IPS DF 4.7 (cell line): Measurements from ENCODE around the gene DENND1C.
A peak's percentile ranks its signal among the peaks of the same experiment; 100 is the strongest.

Experiments used
- DNase-seq: peaks from one replicate; pipeline ENCODE4 v3.0.0-alpha.2; 2013; ENCODE audit warnings: low spot score; ENCODE audit errors: extremely low read depth

DENND1C gene

GRCh38 chr19:6480848-6481415, 655 bp downstream of the DENND1C start:
- no peak for DNase-seq

GRCh38 chr19:6479836-6480398, 1.7 kb downstream of the DENND1C start:
- DNase-seq: no peak

- no peak for DNase-seq
These were observed 2.8 kb downstream of the DENND1C start for GRCh38 chr19:6478815-6479214.

GRCh38 chr19:6476896-6477431, 4.6 kb downstream of the DENND1C start:
- no peak for DNase-seq

- DNase-seq: peak; percentile 78
These were observed 5.3 kb downstream of the DENND1C start for GRCh38 chr19:6476155-6476895.

- DNase-seq: no peak
These were observed 6.1 kb downstream of the DENND1C start for GRCh38 chr19:6475321-6476108.

GRCh38 chr19:6473647-6474046, 7.9 kb downstream of the DENND1C start:
- DNase-seq: no peak

- DNase-seq: no peak
These were observed 8.9 kb downstream of the DENND1C start for GRCh38 chr19:6472713-6473112.

- DNase-seq: no peak
These were observed 10.5 kb downstream of the DENND1C start for GRCh38 chr19:6471076-6471475.

GRCh38 chr19:6470173-6470572, 11.4 kb downstream of the DENND1C start:
- no peak for DNase-seq

GRCh38 chr19:6467384-6467783, 14.2 kb downstream of the DENND1C start:
- DNase-seq: no peak

GRCh38 chr19:6466526-6467248, 14.9 kb downstream of the DENND1C start:
- DNase-seq: no peak

GRCh38 chr19:6465663-6466062, 15.9 kb downstream of the DENND1C start:
- DNase-seq: no peak

- DNase-seq: no peak
These were observed 16.6 kb downstream of the DENND1C start for GRCh38 chr19:6465006-6465405.

- DNase-seq: peak; percentile 87
These were observed 17.3 kb downstream of the DENND1C start, which contains the start of gene CRB3 for GRCh38 chr19:6464070-6464873. CRB3 (plus strand) TSS chr19:6464271; CDS start chr19:6464702, 431 bp downstream.

GRCh38 chr19:6460099-6460884, 21.3 kb downstream of the DENND1C start:
- peak; percentile 79 for DNase-seq

GRCh38 chr19:6459262-6460098, 22.1 kb downstream of the DENND1C start, which contains the start of gene SLC25A23:
SLC25A23 (minus strand) TSS chr19:6459792; CDS start chr19:6459628, 164 bp downstream.
- DNase-seq: no peak

- DNase-seq: no peak
These were observed 22.8 kb downstream of the DENND1C start for GRCh38 chr19:6458695-6459261.
